AG09309 (cell line): ENCODE data around the gene MLPH.

ENCODE experiments used
- DNase-seq: peaks from one replicate; pipeline ENCODE4 v3.0.0-alpha.2; 2010; ENCODE audit warnings: low read depth
- H3K4me3 ChIP-seq: 2 replicates; pipeline ENCODE4 v1.5.1; 2011; ENCODE audit warnings: mild to moderate bottlenecking, low read depth, low read length, moderate library complexity; ENCODE audit not compliant: control insufficient read depth
- CTCF ChIP-seq: IDR thresholded peaks from 2 replicates; pipeline ENCODE4 v1.5.1; 2011; ENCODE audit warnings: mild to moderate bottlenecking, low read depth, low read length, inconsistent platforms; ENCODE audit not compliant: insufficient read depth, control insufficient read depth; ENCODE audit errors: missing control alignments

MLPH gene

GRCh38 chr2:237549643-237550415 lies 62.8 kb downstream of the MLPH start:
- no peak for TF ChIP-seq CTCF
- H3K4me3 ChIP-seq, result no peak overlapping the region
- DNase-seq, result no peak

- no peak overlapping the region for H3K4me3 ChIP-seq
- no peak for DNase-seq
- TF ChIP-seq CTCF, result no peak
These were observed 64.1 kb downstream of the MLPH start for GRCh38 chr2:237551071-237551574.

GRCh38 chr2:237552908-237553307 lies 65.9 kb downstream of the MLPH start:
- no peak overlapping the region for H3K4me3 ChIP-seq
- no peak for TF ChIP-seq CTCF
- no peak for DNase-seq

GRCh38 chr2:237553948-237554347 lies 66.9 kb downstream of the MLPH start:
- no peak overlapping the region for H3K4me3 ChIP-seq
- no peak for DNase-seq
- TF ChIP-seq CTCF, result no peak

GRCh38 chr2:237555560-237555959 lies 68.5 kb downstream of the MLPH start:
- no peak for DNase-seq
- no peak for TF ChIP-seq CTCF
- H3K4me3 ChIP-seq, result no peak overlapping the region

- TF ChIP-seq CTCF, result no peak
- no peak overlapping the region for H3K4me3 ChIP-seq
- no peak for DNase-seq
These were observed 70.0 kb downstream of the MLPH start for GRCh38 chr2:237556773-237557632.
